Posterior cingulate gyrus (tissue), 11 donors: ENCODE results near the gene DLGAP4.
"Not testable (repeated sequence)": the region's sequence is repeated elsewhere in the genome, so short reads cannot be mapped to it uniquely, and the experiment has no call there.

Experiments used
- DNase-seq, 10 donors: peaks; one replicate each; pipeline versions ENCODE4 v3.0.0 to v3.0.0-alpha.2; 2020 to 2021; ENCODE audit warnings: mixed read lengths in 3 of 10
- intact Hi-C: fragments of 100-400 bp; cut with DNase I; formaldehyde crosslinking; loops from one replicate; pipeline ENCODE4 v1.15.1; 2023

The DLGAP4 gene

GRCh38 chr20:36519012-36519719, 213.0 kb downstream of the DLGAP4 start:
- DNase-seq, result peak in 2 of 10 donors; percentile 41 to 47
- intact Hi-C loops, result no loop called here

GRCh38 chr20:36519944-36520343, 213.8 kb downstream of the DLGAP4 start:
- intact Hi-C loops, result no loop called here
- DNase-seq, result peak in 1 of 10 donors; percentile 14

- intact Hi-C loops, result no loop called here
- no peak for DNase-seq
Measured at GRCh38 chr20:36521526-36521925, 215.4 kb downstream of the DLGAP4 start.

- peak in 1 of 10 donors; percentile 59 for DNase-seq
Measured at GRCh38 chr20:36522412-36522811, 216.3 kb downstream of the DLGAP4 start.

GRCh38 chr20:36523341-36523740, 217.2 kb downstream of the DLGAP4 start:
- no peak for DNase-seq
- intact Hi-C loops, result no loop called here

More at GRCh38 chr20:36522412-36522811, 216.3 kb downstream of the DLGAP4 start:
- intact Hi-C loops, result not testable (repeated sequence)

- DNase-seq, result peak in 1 of 10 donors; percentile 78
- intact Hi-C loops, result loop anchor here (2.0 kb wide), 1 partner anchor 33 kb away; no protein-coding TSS in a partner anchor
Measured at GRCh38 chr20:36525620-36526365, 219.7 kb downstream of the DLGAP4 start.

- DNase-seq, result peak in 8 of 10 donors; percentile 45 to 91 (median 58)
- intact Hi-C loops, result loop anchor here (2.0 kb wide), 1 partner anchor 34 kb away; no protein-coding TSS in a partner anchor
Measured at GRCh38 chr20:36526521-36527011, 220.4 kb downstream of the DLGAP4 start.

- peak in 1 of 10 donors; percentile 89 for DNase-seq
- intact Hi-C loops, result loop anchor here (2.0 kb wide), 1 partner anchor 35 kb away; no protein-coding TSS in a partner anchor
Measured at GRCh38 chr20:36527331-36528125, 221.4 kb downstream of the DLGAP4 start.

- DNase-seq, result peak in 2 of 10 donors; percentile 49 to 78
- intact Hi-C loops, result no loop called here
Measured at GRCh38 chr20:36528176-36528874, 222.2 kb downstream of the DLGAP4 start.

- intact Hi-C loops, result no loop called here
- peak in 2 of 10 donors; percentile 68 to 83 for DNase-seq
Measured at GRCh38 chr20:36528875-36529417, 222.8 kb downstream of the DLGAP4 start.

GRCh38 chr20:36532388-36532787, 226.2 kb downstream of the DLGAP4 start:
- peak in 3 of 10 donors; percentile 51 to 64 (median 52) for DNase-seq
- intact Hi-C loops, result no loop called here

GRCh38 chr20:36532822-36533221, 226.7 kb downstream of the DLGAP4 start:
- DNase-seq, result peak in 3 of 10 donors; percentile 37 to 50 (median 49)
- intact Hi-C loops, result no loop called here

GRCh38 chr20:36538026-36538722, 232.0 kb downstream of the DLGAP4 start:
- DNase-seq, result peak in 2 of 10 donors; percentile 11 to 79
- intact Hi-C loops, result no loop called here

GRCh38 chr20:36540551-36541211, 234.5 kb downstream of the DLGAP4 start:
- DNase-seq, result peak in 1 of 10 donors; percentile 67
- intact Hi-C loops, result no loop called here

GRCh38 chr20:36541227-36541767, 235.2 kb downstream of the DLGAP4 start, which contains the start of gene MYL9:
MYL9 (plus strand) TSS chr20:36541519; CDS start chr20:36544885, 3,366 bp downstream.
- peak in 1 of 10 donors; percentile 81 for DNase-seq
- intact Hi-C loops, result no loop called here

GRCh38 chr20:36541768-36542488, 235.8 kb downstream of the DLGAP4 start:
- peak in 1 of 10 donors; percentile 77 for DNase-seq
- intact Hi-C loops, result no loop called here

GRCh38 chr20:36542516-36543183, 236.5 kb downstream of the DLGAP4 start:
- intact Hi-C loops, result no loop called here
- DNase-seq, result peak in 1 of 10 donors; percentile 54
